HepG2 (cell line): ENCODE data around the gene RASSF8. TPM values are rescaled to one million over a fixed set of nuclear protein-coding genes. Genes with fewer than 3 reads are reported as not detected.
A peak's percentile ranks its signal among the peaks of the same experiment; 100 is the strongest.

Experiments used
- ATF1 ChIP-seq: IDR thresholded peaks from 2 replicates; pipeline ENCODE4 v1.6.1; 2016; ENCODE audit warnings: mild to moderate bottlenecking, control low read depth
- KMT2A ChIP-seq: sonication (generic); formaldehyde crosslinking; IDR thresholded peaks from 2 replicates; pipeline ENCODE4 v1.4.0; 2020; ENCODE audit warnings: missing genetic modification reagents
- SALL1 ChIP-seq: sonication (generic); formaldehyde crosslinking; IDR thresholded peaks from 2 replicates; pipeline ENCODE4 v1.8.0; 2022; ENCODE audit warnings: mild to moderate bottlenecking, missing genetic modification reagents
- SETDB1 ChIP-seq: sonication (generic); formaldehyde crosslinking; IDR thresholded peaks from 2 replicates; pipeline ENCODE4 v1.5.1; 2020; ENCODE audit warnings: missing genetic modification reagents, mild to moderate bottlenecking, borderline replicate concordance
- SP1 ChIP-seq, 2 experiments: fragments of 450-650 bp in 1 of 2; sonication (generic) in 1 of 2; formaldehyde crosslinking in 1 of 2; IDR thresholded peaks; 2 replicates each; pipeline versions ENCODE4 v1.4.0 to v1.6.1; 2016 to 2020; ENCODE audit warnings: missing genetic modification reagents in 1 of 2
- TCF7L2 ChIP-seq: IDR thresholded peaks from 2 replicates; pipeline ENCODE4 v1.6.1; 2011; ENCODE audit warnings: mild to moderate bottlenecking, low read depth, low read length, moderate library complexity
- YEATS2 ChIP-seq: sonication (generic); formaldehyde crosslinking; IDR thresholded peaks from 2 replicates; pipeline ENCODE4 v1.4.0; 2020; ENCODE audit warnings: missing genetic modification reagents, borderline replicate concordance
- ZFAT ChIP-seq: sonication (generic); formaldehyde crosslinking; conservative IDR thresholded peaks from 2 replicates; pipeline ENCODE4 v1.8.1; 2023; ENCODE audit warnings: missing genetic modification reagents, inconsistent platforms
- ZFP90 ChIP-seq: sonication (generic); formaldehyde crosslinking; IDR thresholded peaks from 2 replicates; pipeline ENCODE4 v1.8.0; 2022; ENCODE audit warnings: missing genetic modification reagents, mild to moderate bottlenecking, inconsistent platforms, borderline replicate concordance
- ZFYVE20 ChIP-seq: sonication (generic); formaldehyde crosslinking; IDR thresholded peaks from 2 replicates; pipeline ENCODE4 v1.8.0; 2023; ENCODE audit warnings: low read depth, mild to moderate bottlenecking, moderate library complexity, missing genetic modification reagents, borderline replicate concordance
- ZNF83 ChIP-seq: sonication (generic); formaldehyde crosslinking; IDR thresholded peaks from 2 replicates; pipeline ENCODE4 v1.4.0; 2020; ENCODE audit warnings: missing genetic modification reagents, mild to moderate bottlenecking, borderline replicate concordance
- ZZZ3 ChIP-seq: sonication (generic); formaldehyde crosslinking; IDR thresholded peaks from 2 replicates; pipeline ENCODE4 v1.4.0; 2020; ENCODE audit warnings: missing genetic modification reagents, mild to moderate bottlenecking, borderline replicate concordance
- polyA plus RNA-seq, 8 experiments: library from polyadenylated mRNA; depleted of rRNA in 3 of 8; stranded (reverse) in 7 of 8; unstranded in 1 of 8; fragments of >200 nt; fragmentation: Illumina TruSeq in 4 of 8; extraction: Trizol in 4 of 8; gene quantifications; 2 replicates each; pipeline versions ENCODE4 v1.2.1 to v1.2.3, GENCODE V29; 2011 to 2016; ENCODE audit warnings: low read depth in 4 of 8, missing spikeins in 1 of 8, mixed read lengths in 1 of 8; ENCODE audit not compliant: insufficient read depth in 1 of 8
- total RNA-seq, 5 experiments: library from RNA; depleted of rRNA; stranded (reverse); fragments of >200 nt; fragmentation: Illumina TruSeq; extraction: Trizol; gene quantifications; 2 replicates each; pipeline ENCODE4 v1.2.3, GENCODE V29; 2016; ENCODE audit warnings: low read depth in 1 of 5
- TF ChIP-seq, protein P1 (sequence below): sonication (generic); formaldehyde crosslinking; IDR thresholded peaks from 2 replicates; pipeline ENCODE4 v1.4.0; 2020; ENCODE audit warnings: low read depth, mild to moderate bottlenecking, missing genetic modification reagents
- TF ChIP-seq, protein P2 (sequence below): IDR thresholded peaks from 2 replicates; pipeline ENCODE4 v1.6.1; 2016
- TF ChIP-seq, protein P3 (sequence below): sonication (generic); formaldehyde crosslinking; IDR thresholded peaks from 2 replicates; pipeline ENCODE4 v1.4.0; 2020; ENCODE audit warnings: missing genetic modification reagents
- TF ChIP-seq, protein P4 (sequence below): IDR thresholded peaks from 2 replicates; pipeline ENCODE4 v1.6.1; 2016; ENCODE audit warnings: low read depth, control low read depth
- TF ChIP-seq, protein P5 (sequence below): sonication (generic); formaldehyde crosslinking; IDR thresholded peaks from 2 replicates; pipeline ENCODE4 v1.8.0; 2022; ENCODE audit warnings: missing genetic modification reagents, mild to moderate bottlenecking, inconsistent platforms, borderline replicate concordance
- TF ChIP-seq, protein P6 (sequence below): IDR thresholded peaks from 2 replicates; pipeline ENCODE4 v1.6.1; 2016; ENCODE audit warnings: low read depth, borderline replicate concordance
- TF ChIP-seq, protein P7 (sequence below): sonication (generic); formaldehyde crosslinking; IDR thresholded peaks from 2 replicates; pipeline ENCODE4 v1.8.1; 2022; ENCODE audit warnings: mild to moderate bottlenecking, missing genetic modification reagents

The RASSF8 gene
- total and polyA plus RNA-seq, 2 of the 13 experiments (the other 11 are each of a cell fraction or from before 2014, with no cell fraction given): 0.82 to 9.2 TPM

DNA sequence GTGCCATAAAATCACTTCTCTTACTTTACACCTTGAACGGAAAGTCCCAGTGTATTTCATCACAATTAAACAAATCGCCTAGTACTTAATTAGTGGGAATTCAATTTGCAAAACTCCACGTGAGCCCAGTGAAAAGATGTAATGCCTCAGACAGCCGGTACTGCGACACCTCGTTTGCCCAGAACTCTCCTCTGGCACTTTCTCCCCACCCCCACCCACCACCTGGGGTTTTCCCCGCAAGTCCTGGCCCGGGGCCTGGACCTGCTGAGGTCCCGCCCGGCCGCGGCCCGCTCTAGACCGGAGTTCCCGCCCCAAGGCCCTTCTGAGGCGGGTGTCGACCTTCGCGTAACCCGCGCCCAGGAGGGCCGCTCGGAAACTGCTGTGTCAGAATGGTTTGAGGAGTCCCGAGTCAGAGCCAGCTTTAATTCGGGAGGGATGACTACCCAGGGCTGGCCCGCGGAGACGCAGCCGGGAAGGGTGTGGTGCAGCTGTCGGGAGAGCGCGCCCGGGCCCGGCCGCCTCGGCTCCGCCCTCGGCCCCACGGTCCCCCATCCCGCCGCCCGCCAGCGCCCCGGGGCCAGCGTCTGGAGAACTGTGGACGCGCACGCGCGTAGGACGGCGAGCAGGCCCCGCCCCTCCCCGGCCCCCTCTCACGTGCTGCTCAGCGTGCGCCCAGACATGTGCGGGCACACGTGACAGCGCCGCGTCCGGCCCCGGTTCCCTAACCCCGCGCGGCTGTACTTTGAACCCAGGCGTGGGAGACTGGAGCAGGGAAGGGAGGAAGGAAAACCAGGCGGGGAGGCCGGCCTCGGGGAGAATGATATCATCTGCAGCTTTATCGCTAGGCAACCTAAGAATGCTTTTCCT, 155.6 kb downstream of the RASSF8 start (continued):
- TF ChIP-seq, protein P1, sequence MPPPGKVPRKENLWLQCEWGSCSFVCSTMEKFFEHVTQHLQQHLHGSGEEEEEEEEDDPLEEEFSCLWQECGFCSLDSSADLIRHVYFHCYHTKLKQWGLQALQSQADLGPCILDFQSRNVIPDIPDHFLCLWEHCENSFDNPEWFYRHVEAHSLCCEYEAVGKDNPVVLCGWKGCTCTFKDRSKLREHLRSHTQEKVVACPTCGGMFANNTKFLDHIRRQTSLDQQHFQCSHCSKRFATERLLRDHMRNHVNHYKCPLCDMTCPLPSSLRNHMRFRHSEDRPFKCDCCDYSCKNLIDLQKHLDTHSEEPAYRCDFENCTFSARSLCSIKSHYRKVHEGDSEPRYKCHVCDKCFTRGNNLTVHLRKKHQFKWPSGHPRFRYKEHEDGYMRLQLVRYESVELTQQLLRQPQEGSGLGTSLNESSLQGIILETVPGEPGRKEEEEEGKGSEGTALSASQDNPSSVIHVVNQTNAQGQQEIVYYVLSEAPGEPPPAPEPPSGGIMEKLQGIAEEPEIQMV (CRISPR knock-in tag): peak; percentile 85
- peak; percentile 98 for TF ChIP-seq SALL1
- TF ChIP-seq, protein P2, sequence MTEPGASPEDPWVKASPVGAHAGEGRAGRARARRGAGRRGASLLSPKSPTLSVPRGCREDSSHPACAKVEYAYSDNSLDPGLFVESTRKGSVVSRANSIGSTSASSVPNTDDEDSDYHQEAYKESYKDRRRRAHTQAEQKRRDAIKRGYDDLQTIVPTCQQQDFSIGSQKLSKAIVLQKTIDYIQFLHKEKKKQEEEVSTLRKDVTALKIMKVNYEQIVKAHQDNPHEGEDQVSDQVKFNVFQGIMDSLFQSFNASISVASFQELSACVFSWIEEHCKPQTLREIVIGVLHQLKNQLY (CRISPR knock-in tag): peak; percentile 92
- no peak for TF ChIP-seq ATF1
- no peak for TF ChIP-seq ZFYVE20
- TF ChIP-seq, protein P3, sequence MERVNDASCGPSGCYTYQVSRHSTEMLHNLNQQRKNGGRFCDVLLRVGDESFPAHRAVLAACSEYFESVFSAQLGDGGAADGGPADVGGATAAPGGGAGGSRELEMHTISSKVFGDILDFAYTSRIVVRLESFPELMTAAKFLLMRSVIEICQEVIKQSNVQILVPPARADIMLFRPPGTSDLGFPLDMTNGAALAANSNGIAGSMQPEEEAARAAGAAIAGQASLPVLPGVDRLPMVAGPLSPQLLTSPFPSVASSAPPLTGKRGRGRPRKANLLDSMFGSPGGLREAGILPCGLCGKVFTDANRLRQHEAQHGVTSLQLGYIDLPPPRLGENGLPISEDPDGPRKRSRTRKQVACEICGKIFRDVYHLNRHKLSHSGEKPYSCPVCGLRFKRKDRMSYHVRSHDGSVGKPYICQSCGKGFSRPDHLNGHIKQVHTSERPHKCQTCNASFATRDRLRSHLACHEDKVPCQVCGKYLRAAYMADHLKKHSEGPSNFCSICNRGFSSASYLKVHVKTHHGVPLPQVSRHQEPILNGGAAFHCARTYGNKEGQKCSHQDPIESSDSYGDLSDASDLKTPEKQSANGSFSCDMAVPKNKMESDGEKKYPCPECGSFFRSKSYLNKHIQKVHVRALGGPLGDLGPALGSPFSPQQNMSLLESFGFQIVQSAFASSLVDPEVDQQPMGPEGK (CRISPR knock-in tag): peak; percentile 70
- no peak for TF ChIP-seq ZNF83 (CRISPR knock-in tag)
- TF ChIP-seq, protein P4, sequence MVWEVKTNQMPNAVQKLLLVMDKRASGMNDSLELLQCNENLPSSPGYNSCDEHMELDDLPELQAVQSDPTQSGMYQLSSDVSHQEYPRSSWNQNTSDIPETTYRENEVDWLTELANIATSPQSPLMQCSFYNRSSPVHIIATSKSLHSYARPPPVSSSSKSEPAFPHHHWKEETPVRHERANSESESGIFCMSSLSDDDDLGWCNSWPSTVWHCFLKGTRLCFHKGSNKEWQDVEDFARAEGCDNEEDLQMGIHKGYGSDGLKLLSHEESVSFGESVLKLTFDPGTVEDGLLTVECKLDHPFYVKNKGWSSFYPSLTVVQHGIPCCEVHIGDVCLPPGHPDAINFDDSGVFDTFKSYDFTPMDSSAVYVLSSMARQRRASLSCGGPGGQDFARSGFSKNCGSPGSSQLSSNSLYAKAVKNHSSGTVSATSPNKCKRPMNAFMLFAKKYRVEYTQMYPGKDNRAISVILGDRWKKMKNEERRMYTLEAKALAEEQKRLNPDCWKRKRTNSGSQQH (CRISPR knock-in tag): peak; percentile 73; the same call in 1 of the 2 replicates
- no peak for TF ChIP-seq ZFAT (CRISPR knock-in tag)
- peak; percentile 82; the same call in 1 of the 2 replicates for TF ChIP-seq ZFP90
- TF ChIP-seq, protein P5, sequence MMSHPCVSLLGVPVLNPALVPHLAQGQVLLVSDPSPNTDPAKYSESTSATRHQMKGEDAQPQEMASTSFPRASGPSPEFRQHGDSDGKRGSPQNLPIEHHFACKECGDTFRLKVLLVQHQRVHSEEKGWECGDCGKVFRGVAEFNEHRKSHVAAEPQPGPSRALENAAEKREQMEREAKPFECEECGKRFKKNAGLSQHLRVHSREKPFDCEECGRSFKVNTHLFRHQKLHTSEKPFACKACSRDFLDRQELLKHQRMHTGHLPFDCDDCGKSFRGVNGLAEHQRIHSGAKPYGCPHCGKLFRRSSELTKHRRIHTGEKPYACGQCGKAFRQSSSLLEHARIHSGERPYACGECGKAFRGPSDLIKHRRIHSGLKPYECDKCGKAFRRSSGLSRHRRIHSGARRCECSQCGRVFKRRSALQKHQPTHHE (CRISPR knock-in tag): peak; percentile 88; the same call in 1 of the 2 replicates
- TF ChIP-seq KMT2A (CRISPR knock-in tag): no peak
- no peak for TF ChIP-seq SP1 (IDR thresholded peaks at IDR 0.05)
- TF ChIP-seq SP1 (CRISPR knock-in tag; IDR thresholded peaks at IDR 0.05): peak; percentile 54; the same call in 1 of the 2 replicates
- TF ChIP-seq YEATS2 (CRISPR knock-in tag): no peak
- TF ChIP-seq ZZZ3 (CRISPR knock-in tag): peak; percentile 97
- no peak for TF ChIP-seq SETDB1 (CRISPR knock-in tag)
- TF ChIP-seq, protein P6, sequence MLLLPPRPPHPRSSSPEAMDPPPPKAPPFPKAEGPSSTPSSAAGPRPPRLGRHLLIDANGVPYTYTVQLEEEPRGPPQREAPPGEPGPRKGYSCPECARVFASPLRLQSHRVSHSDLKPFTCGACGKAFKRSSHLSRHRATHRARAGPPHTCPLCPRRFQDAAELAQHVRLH (CRISPR knock-in tag): peak; percentile 32; the same call in 1 of the 2 replicates
- TF ChIP-seq, protein P7, sequence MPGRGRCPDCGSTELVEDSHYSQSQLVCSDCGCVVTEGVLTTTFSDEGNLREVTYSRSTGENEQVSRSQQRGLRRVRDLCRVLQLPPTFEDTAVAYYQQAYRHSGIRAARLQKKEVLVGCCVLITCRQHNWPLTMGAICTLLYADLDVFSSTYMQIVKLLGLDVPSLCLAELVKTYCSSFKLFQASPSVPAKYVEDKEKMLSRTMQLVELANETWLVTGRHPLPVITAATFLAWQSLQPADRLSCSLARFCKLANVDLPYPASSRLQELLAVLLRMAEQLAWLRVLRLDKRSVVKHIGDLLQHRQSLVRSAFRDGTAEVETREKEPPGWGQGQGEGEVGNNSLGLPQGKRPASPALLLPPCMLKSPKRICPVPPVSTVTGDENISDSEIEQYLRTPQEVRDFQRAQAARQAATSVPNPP (CRISPR knock-in tag): no peak
- no peak for TF ChIP-seq TCF7L2
